Frontal cortex (tissue), 4 donors: ENCODE data around the gene SELENON. TPM values are rescaled to one million over a fixed set of nuclear protein-coding genes. Genes with fewer than 3 reads are reported as not detected.
A peak's percentile ranks its signal among the peaks of the same experiment; 100 is the strongest.

Source experiments
- DNase-seq, 2 donors: peaks; one replicate each; pipeline ENCODE4 v3.0.0; 2012; ENCODE audit warnings: low spot score in 2 of 2
- FAIRE-seq: peaks from 2 replicates; lab custom pipeline; 2012; peaks lifted over from hg19 to GRCh38; lab: Jason Lieb, UNC
- total RNA-seq: library from RNA; depleted of rRNA; stranded (reverse); fragments of >200 nt; gene quantifications from one replicate; pipeline ENCODE4 v1.2.3, GENCODE V29; 2014
- donor health status: control.
- donor health status: control.
- donor health status: control.

Gene SELENON
- total RNA-seq, 1 donor from 2014 or later, result 6.1 TPM

DNA sequence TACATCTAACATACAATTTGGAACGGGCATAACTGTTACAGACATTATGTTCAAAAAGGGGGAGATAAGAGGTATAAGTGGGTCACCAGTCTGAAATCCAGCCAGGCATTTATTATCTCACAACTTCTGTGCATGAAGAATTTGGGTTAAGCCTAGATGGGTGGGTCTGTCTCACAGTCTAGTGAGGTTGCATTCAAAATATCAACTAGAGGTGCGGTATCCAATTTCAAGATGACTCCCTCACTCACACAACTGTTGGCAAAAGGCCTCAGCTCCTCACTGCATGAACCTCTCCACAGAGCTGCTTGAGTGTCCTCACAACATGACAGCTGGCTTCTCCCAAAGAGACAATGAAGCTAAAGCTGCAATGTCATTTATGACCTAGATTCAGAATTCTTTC lies 54.6 kb downstream of the SELENON start:
- no peak for FAIRE-seq
- no peak for DNase-seq

DNA sequence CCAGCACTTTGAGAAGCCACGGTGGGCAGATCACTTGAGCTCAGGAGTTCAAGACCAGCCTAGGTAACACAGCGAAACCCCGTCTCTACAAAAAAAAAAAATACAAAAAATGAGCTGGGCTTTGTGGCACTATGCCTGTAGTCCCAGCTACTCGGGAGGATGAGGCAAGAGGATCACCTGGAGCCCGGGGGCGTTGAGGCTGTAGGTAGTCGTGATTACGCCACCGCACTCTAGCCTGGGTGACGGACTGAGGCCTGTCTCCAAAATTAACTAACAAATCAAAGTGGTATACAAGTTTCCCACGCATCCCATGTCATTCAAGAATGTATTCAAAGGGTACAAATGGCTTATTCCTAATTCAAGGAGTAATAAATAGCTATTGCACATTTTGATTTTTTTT lies 56.9 kb downstream of the SELENON start:
- no peak for DNase-seq
- FAIRE-seq, result no peak

DNA sequence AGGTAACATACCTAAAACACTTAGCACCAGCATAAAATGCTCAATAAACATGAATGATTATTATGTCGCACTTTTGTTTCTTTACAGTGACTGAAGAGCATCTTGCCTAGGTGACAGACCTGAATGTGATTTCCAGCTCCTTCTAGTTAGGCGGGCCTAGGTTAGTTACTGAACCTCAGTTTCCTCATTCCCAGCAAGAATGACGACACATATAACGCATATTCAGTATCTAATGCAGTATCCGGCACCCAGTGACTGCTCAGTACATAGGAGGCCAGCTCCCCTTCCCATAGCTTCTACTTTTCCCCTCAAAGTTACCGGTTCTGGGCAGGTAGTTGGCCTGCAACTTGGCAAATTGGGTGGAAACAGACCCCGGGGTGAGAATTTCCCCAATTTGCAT lies 58.5 kb downstream of the SELENON start:
- FAIRE-seq, result no peak
- no peak for DNase-seq

DNA sequence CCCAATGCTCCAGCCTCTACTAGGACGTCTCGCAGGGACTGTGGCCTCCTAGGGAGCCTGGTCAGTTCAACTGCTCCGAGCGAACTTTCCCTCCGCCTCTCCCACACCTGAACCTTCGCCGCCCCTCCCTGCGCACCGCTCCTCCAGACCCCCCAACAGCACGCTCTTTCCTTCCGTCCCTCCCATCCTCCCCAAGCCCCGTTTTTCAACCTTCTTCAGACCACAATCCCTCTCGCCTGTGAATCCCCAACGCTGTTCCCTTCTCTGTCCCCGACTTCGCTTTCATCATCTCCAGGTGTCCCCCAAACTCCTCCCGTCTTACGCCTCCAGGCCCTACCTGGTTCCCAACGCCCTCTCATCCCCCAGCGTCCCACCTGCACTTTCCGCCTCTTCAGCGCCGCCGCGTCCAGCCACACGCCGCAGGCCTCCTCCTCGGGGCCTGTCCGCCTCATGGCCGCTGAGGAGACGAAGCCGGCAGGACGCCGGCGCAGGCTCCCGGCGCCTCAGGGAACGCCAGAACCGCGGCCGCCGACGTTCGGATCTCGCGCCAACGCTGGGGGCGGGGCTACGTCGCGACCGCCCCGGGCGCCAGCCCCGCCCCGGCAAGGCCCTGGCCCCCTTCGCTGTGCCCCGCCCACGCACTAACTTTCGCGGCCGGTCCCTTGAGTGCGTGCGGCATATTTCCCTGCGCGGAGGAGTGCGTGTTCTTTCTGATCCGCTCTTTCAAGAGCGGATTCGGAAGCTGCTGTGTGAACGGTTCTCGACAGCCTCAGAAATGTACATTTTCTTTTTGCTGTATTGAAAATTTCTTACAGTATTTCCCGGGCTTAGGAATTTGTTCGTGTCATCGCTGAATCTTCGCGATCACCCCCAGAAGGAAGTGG lies 59.2 kb downstream of the SELENON start, which contains the start of gene AUNIP:
Gene AUNIP (minus strand): TSS at position 552 of the 884 bp plus-strand sequence. CDS start 100 bp downstream, at position 452.
- peak; percentile 79 to 93 for DNase-seq
- FAIRE-seq, result no peak

DNA sequence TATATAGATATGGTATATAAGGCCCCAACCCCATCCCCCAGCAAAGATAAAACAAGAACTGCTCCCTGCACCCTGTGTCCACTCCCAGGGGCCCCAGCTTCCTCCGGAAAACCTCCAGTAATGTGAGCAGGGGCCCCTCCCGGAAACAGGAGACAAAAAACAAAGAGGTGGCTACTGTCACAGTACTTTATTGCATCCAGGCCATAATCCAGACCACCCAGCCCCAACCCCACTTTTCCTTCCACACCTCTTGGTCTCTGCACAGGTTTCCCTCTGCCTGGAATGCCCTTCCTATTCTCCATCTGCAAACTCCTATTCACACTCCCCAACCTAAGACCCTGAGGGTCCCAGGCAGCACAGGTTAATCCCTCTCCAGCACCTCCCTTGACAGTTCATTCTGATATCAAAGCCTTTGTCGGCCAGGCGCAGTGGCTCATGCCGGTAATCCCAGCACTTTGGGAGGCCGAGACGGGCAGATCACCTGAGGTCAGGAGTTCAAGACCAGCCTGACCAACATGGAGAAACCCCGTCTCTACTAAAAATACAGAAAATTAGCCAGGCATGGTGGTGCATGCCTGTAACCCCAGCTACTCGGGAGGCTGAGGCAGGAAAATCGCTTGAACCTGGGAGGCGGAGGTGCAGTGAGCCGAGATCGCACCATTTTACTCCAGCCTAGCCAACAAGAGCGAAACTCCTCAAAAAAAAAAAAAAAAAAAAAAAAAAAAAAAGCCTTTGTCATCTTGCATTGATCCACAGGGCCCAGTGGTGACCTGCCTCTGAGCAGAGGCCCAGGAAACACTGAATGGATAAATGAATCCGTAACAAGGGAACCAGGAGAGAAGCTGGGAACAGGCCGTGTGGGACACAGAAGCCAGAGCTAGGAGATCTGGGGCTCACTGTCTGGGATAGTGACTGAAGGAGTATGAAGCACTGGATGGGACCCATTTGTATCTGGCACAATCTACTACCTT lies 61.6 kb downstream of the SELENON start:
- FAIRE-seq (no peak), DNase-seq (no peak)

DNA sequence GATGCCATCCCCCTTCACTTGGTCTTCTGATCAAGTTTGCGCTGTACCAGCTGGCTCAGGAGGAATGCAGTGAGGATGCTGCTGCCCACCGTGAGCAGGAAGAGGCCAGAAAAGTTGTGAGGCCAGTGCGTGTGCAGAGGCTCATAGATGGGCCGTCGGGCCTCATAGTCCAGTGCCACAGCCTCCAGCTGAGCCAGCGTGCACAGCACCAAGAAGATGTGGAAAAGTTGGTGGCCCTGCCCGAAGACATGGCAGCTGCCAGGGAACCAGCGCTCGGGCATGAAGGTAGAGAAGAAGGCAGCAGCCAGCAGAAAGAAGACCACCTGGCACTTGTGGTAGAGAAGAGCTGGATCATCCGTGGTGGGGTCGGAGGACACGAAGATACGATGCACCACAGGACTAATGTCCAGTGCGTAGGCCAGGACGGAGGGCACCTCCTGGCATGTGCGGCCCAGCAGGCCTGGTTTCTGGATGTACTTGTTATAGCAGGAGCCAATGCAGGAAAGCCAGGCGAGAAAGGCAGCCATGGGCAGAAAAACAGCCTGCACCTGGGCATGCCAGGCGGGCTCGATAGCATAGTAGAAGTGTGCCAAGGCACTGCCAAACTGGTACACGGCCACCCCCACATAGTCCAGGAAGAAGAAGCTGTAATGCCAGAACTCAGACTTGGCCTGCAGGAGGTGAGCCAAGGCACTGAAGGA lies 62.9 kb downstream of the SELENON start:
- DNase-seq, result no peak

DNA sequence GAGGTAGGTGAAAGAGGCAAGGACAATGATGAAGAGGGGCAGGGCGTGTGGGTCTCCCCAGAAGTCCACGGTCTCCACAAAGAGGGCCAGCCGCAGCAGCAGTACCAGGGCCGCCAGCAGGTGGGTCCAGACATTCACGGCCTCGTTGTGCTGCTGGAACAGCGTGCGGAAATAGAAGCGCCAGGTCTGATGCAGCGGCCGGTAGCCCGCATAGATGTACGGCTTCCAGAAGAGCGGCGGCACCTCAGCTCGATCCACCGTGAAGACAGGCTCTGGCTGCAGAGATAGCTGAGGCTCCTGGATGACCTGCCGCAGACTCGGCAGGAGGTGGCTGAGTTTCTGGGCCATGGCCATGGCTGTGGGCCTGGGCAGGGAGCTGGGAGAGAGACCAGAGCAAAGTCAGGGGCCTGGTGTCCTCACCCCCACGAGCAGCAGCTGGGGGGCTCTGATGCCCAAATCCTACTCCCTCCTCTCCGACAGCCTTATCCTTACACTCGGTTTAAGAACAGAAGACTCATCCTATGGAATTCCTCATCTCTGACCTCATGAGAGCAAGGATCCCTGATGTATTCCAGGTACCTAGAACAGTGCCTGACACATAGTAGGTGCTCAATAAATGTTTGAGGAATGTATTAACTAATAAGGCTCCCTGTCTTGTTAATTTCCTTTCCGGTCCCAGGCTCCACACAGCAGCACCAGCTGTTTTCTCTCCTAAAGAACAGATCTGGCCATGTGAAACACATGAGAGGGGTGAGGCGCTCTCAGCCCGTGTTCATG lies 63.7 kb downstream of the SELENON start:
- FAIRE-seq (no peak), DNase-seq (no peak)

More for the DNA sequence above, 62.9 kb downstream of the SELENON start:
- FAIRE-seq, result no peak

DNA sequence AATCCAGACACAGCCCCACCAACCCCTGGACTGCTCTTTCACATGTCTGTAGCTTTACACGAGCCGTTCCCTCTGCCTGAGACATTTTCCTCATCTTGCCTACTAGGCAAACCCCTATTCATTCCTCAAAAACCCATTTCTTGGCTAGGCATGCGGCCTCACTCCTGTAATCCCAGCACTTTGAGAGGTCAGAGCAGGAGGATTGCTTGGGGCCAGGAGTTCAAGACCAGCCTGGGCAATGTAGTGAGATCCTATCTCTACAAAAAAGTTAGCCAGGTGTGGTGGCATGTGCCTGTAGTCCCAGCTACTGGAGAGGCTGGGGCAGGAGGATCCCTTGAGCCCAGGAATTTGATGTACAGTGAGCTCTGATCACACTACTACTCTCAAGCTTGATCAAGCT lies 64.4 kb downstream of the SELENON start:
- DNase-seq (no peak), FAIRE-seq (no peak)

DNA sequence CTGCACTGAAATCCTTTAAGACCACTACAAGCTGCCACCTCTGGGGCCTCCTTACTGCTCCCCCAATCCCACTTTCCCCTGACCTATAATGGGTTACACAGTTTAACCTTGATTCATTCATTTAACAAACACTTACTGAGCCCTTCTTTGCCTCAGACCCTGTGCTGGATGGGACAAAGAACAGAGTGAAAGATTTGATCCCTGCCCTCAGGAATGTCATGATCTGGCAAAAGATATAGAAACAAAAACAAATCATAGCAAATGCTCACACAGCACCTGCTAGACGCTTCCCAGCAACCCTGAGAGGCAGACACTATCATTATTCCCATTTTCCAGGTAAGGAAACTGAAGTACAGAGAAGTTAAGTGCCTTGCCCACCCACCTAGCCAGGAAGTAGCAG lies 66.3 kb downstream of the SELENON start:
- no peak for FAIRE-seq

DNA sequence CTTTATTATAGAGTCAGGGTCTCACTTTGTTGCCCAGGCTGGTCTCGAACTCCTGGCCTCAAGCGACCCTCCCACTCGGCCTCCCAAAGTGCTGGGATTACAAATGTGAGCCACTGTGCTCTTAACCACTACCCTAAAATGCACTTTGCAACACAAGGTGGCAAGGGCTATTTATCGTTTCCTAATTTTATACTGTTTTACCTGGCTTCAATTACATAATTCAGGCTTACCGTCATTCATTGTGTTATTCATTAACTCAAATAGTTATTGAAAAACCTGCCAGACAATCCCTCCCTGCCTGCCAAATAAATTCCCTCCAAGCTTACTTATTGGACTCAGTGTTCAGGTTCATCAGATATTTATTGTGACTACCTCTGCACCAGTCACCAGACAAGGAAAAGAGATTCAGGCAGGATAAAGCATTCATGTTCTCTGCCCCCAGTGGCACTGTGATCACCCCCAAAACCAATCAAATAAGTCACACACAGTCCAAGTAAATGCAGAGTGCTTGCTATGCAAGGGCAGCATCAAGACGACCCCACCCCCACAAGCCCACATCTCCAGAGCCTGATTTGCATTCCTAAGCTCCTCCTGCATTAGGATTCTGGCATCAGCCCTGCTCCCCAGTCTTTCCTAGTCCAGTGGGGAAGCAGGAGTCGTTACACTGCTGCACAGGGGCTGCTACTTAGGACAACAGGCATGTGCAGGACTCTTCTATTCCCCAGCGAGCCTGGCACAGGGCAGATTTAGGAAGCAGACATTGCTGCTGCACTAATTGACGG lies 67.4 kb downstream of the SELENON start:
- FAIRE-seq, result no peak
- no peak for DNase-seq

More for the DNA sequence above, 66.3 kb downstream of the SELENON start:
- no peak for DNase-seq

Other genes with a start within 250 kb of the SELENON start
- gene MAN1C1, start 183.4 kb upstream of the SELENON start, total RNA-seq, result 5.3 TPM
- 33.0 TPM for gene MTFR1L, start 19.8 kb downstream of the SELENON start, total RNA-seq
- gene AUNIP, start 59.3 kb downstream of the SELENON start, total RNA-seq, result 0.82 TPM
- 8.6 TPM for gene PAQR7, start 75.5 kb downstream of the SELENON start, total RNA-seq
- gene STMN1, start 106.2 kb downstream of the SELENON start, total RNA-seq, result 1,181 TPM
- 2.4 TPM for gene PAFAH2, start 197.9 kb downstream of the SELENON start, total RNA-seq
- gene EXTL1, start 221.6 kb downstream of the SELENON start, total RNA-seq, result 1.2 TPM
- gene SLC30A2, start 245.9 kb downstream of the SELENON start, total RNA-seq, result not detected